GM06990 (cell line): Measurements from ENCODE around the gene LSP1.

Source experiments
- DNase-seq: peaks from one replicate; pipeline ENCODE4 v3.0.0-alpha.2; 2011; ENCODE audit not compliant: insufficient read length; ENCODE audit errors: extremely low read depth
- H3K27me3 ChIP-seq: replicated peaks from 2 replicates; pipeline ENCODE4 v1.6.0; 2011; ENCODE audit warnings: low read length; ENCODE audit not compliant: control insufficient read depth, insufficient read depth
- H3K36me3 ChIP-seq: 2 replicates; pipeline ENCODE4 v1.5.1; 2011; ENCODE audit warnings: low read length; ENCODE audit not compliant: control insufficient read depth, insufficient read depth
- H3K4me3 ChIP-seq: replicated peaks from 2 replicates; pipeline ENCODE4 v1.5.1; 2011; ENCODE audit warnings: low read depth, mild to moderate bottlenecking, control low read depth, low read length
- CTCF ChIP-seq: IDR thresholded peaks from 2 replicates; pipeline ENCODE4 v1.5.1; 2011; ENCODE audit warnings: low read length, control low read depth, mild to moderate bottlenecking, inconsistent platforms; ENCODE audit not compliant: insufficient read depth, poor library complexity, severe bottlenecking

Gene LSP1

GRCh38 chr11:1867381-1867780 lies 14.5 kb downstream of the LSP1 start:
- no peaks in the 10 kb centered on the region for H3K27me3 ChIP-seq
- H3K36me3 ChIP-seq: peaks cover 33% of the 10 kb centered on the region
- no peak for DNase-seq
- no peak for TF ChIP-seq CTCF
- no peak overlapping the region for H3K4me3 ChIP-seq

- H3K4me3 ChIP-seq: no peak overlapping the region
- no peak for DNase-seq
- TF ChIP-seq CTCF: no peak
- no peaks in the 10 kb centered on the region for H3K27me3 ChIP-seq
- H3K36me3 ChIP-seq: peaks cover 30% of the 10 kb centered on the region
Observed at GRCh38 chr11:1868056-1868635, 15.3 kb downstream of the LSP1 start.

GRCh38 chr11:1868636-1869291 lies 15.9 kb downstream of the LSP1 start:
- Histone ChIP-seq H3K4me3 (no peak overlapping the region), H3K36me3 (peaks cover 24% of the 10 kb centered on the region), H3K27me3 (no peaks in the 10 kb centered on the region)
- DNase-seq: no peak
- TF ChIP-seq CTCF: no peak

GRCh38 chr11:1869427-1870325 lies 16.8 kb downstream of the LSP1 start:
- DNase-seq: no peak
- no peaks in the 10 kb centered on the region for H3K27me3 ChIP-seq
- no peak for TF ChIP-seq CTCF
- H3K36me3 ChIP-seq: peaks cover 24% of the 10 kb centered on the region
- H3K4me3 ChIP-seq: no peak overlapping the region

GRCh38 chr11:1870326-1870696 lies 17.4 kb downstream of the LSP1 start:
- no peak for DNase-seq

More at GRCh38 chr11:1870326-1870696, 17.4 kb downstream of the LSP1 start:
- H3K27me3 ChIP-seq: no peaks in the 10 kb centered on the region
- H3K4me3 ChIP-seq: no peak overlapping the region
- H3K36me3 ChIP-seq: peaks cover 23% of the 10 kb centered on the region
- TF ChIP-seq CTCF: no peak
